Caco-2 (cell line): ENCODE results near the gene ZNRF2. TPM values are rescaled to one million over a fixed set of nuclear protein-coding genes. Genes with fewer than 3 reads are reported as not detected.

ENCODE experiments used
- BruUV-seq: library from RNA; stranded (reverse); fragments of 400-500 nt; replicated peaks from 2 replicates; lab custom pipeline; 2021; lab: Mats Ljungman, UMichigan
- CTCF ChIA-PET: fragments of 300-600 bp; sonication (Branson Sonifier 250); formaldehyde crosslinking; loops from one replicate; lab custom pipeline; 2022; ENCODE audit warnings: antibody characterized with exemption; lab: Charles Lee
- POLR2A ChIA-PET: fragments of 300-600 bp; sonication (Branson Sonifier 250); formaldehyde crosslinking; loops from one replicate; lab custom pipeline; 2022; ENCODE audit warnings: antibody characterized with exemption; lab: Charles Lee
- DNase-seq, 2 experiments: peaks; one replicate each; pipeline versions ENCODE4 v3.0.0 to v3.0.0-alpha.2; 2020 to 2022
- H3K27me3 ChIP-seq: replicated peaks from 2 replicates; pipeline ENCODE4 v1.6.0; 2011; ENCODE audit warnings: low read length; ENCODE audit not compliant: control insufficient read depth, insufficient read depth
- H3K36me3 ChIP-seq: 2 replicates; pipeline ENCODE4 v1.5.1; 2011; ENCODE audit warnings: low read length; ENCODE audit not compliant: control insufficient read depth, insufficient read depth
- H3K4me1 ChIP-seq: fragments of 250-450 bp; sonication (Bioruptor Pico); 2 replicates; pipeline ENCODE4 v1.5.1; 2020; ENCODE audit warnings: mild to moderate bottlenecking
- H3K4me3 ChIP-seq: 2 replicates; pipeline ENCODE4 v1.5.1; 2011; ENCODE audit warnings: low read depth, mild to moderate bottlenecking, control low read depth, low read length
- H3K9me3 ChIP-seq: fragments of 250-450 bp; sonication (Bioruptor Pico); 2 replicates; pipeline ENCODE4 v1.5.1; 2020; ENCODE audit warnings: mild to moderate bottlenecking, moderate library complexity
- H3K27ac Mint-ChIP-seq: one replicate; pipeline ENCODE4 v1.8.0; 2022; ENCODE audit warnings: mixed read lengths; ENCODE audit not compliant: unreplicated experiment
- H3K27me3 Mint-ChIP-seq: one replicate; pipeline ENCODE4 v1.8.0; 2022; ENCODE audit warnings: mixed read lengths; ENCODE audit not compliant: insufficient read depth, unreplicated experiment
- H3K36me3 Mint-ChIP-seq: one replicate; pipeline ENCODE4 v1.8.0; 2022; ENCODE audit warnings: mild to moderate bottlenecking, mixed read lengths; ENCODE audit not compliant: insufficient read depth, unreplicated experiment
- H3K4me1 Mint-ChIP-seq: one replicate; pipeline ENCODE4 v1.8.0; 2022; ENCODE audit warnings: low read depth, mixed read lengths; ENCODE audit not compliant: unreplicated experiment
- H3K4me3 Mint-ChIP-seq: one replicate; pipeline ENCODE4 v1.8.0; 2022; ENCODE audit warnings: mild to moderate bottlenecking, moderate library complexity, mixed read lengths; ENCODE audit not compliant: unreplicated experiment
- H3K9me3 Mint-ChIP-seq: one replicate; pipeline ENCODE4 v1.8.0; 2022; ENCODE audit warnings: mixed read lengths; ENCODE audit not compliant: unreplicated experiment
- CTCF ChIP-seq, 2 experiments: fragments of 200-600 bp in 1 of 2; IDR thresholded peaks; 1 replicate in 1 of 2; 2 replicates in 1 of 2; pipeline versions ENCODE4 v1.5.1 to v1.8.0; 2011 to 2022; ENCODE audit warnings: antibody characterized with exemption in 1 of 2, control low read depth in 1 of 2, inconsistent platforms in 1 of 2, low read depth in 1 of 2, low read length in 1 of 2, mild to moderate bottlenecking in 1 of 2, moderate library complexity in 1 of 2; ENCODE audit not compliant: insufficient read depth in 1 of 2, severe bottlenecking in 1 of 2, unreplicated experiment in 1 of 2
- intact Hi-C: fragments of 100-400 bp; cut with micrococcal nuclease; formaldehyde crosslinking; loops from one replicate; pipeline ENCODE4 v1.10.0; 2022; ENCODE audit not compliant: unreplicated experiment
- total RNA-seq: library from RNA; stranded (reverse); gene quantifications from 2 replicates; pipeline ENCODE4 v1.2.3, GENCODE V29; 2022

The ZNRF2 gene
- total RNA-seq, 1 experiment from 2014 or later: 9.0 TPM

GRCh38 chr7:30365621-30366020 is 81.2 kb downstream of the ZNRF2 start:
- Histone ChIP-seq H3K4me3 (no peak overlapping the region), H3K9me3 (no peaks in the 10 kb centered on the region), H3K36me3 (no peaks in the 10 kb centered on the region), H3K27me3 (no peaks in the 10 kb centered on the region), H3K4me1 (no peaks in the 10 kb centered on the region)
- Mint-ChIP-seq H3K27ac (no peak overlapping the region), H3K9me3 (no peaks in the 10 kb centered on the region), H3K27me3 (no peaks in the 10 kb centered on the region), H3K36me3 (no peaks in the 10 kb centered on the region), H3K4me3 (no peak overlapping the region), H3K4me1 (no peaks in the 10 kb centered on the region)
- TF ChIP-seq CTCF (IDR thresholded peaks at IDR 0.05; ENCODE audit: insufficient read depth in 1 of 2, low read depth in 1 of 2, low read length in 1 of 2, severe bottlenecking in 1 of 2, unreplicated experiment in 1 of 2): no peak
- ChIA-PET CTCF (no interaction called here), POLR2A (no interaction called here)
- no TSS peak for BruUV-seq
- no peak for DNase-seq
- intact Hi-C loops: no loop called here

- H3K4me1 Mint-ChIP-seq: no peaks in the 10 kb centered on the region
- H3K9me3 Mint-ChIP-seq: no peaks in the 10 kb centered on the region
- no peak for TF ChIP-seq CTCF (IDR thresholded peaks at IDR 0.05; ENCODE audit: insufficient read depth in 1 of 2, low read depth in 1 of 2, low read length in 1 of 2, severe bottlenecking in 1 of 2, unreplicated experiment in 1 of 2)
- intact Hi-C loops: no loop called here
- POLR2A ChIA-PET: no interaction called here
- no peaks in the 10 kb centered on the region for H3K27me3 Mint-ChIP-seq
- Histone ChIP-seq H3K36me3 (no peaks in the 10 kb centered on the region), H3K4me1 (no peaks in the 10 kb centered on the region), H3K27me3 (no peaks in the 10 kb centered on the region), H3K9me3 (no peaks in the 10 kb centered on the region), H3K4me3 (no peak overlapping the region)
- no TSS peak for BruUV-seq
- no peak for DNase-seq
- CTCF ChIA-PET: no interaction called here
- H3K36me3 Mint-ChIP-seq: no peaks in the 10 kb centered on the region
- no peak overlapping the region for H3K4me3 Mint-ChIP-seq
- no peak overlapping the region for H3K27ac Mint-ChIP-seq
These were observed 82.2 kb downstream of the ZNRF2 start for GRCh38 chr7:30366606-30367005.

GRCh38 chr7:30367561-30367960 is 83.2 kb downstream of the ZNRF2 start:
- no peaks in the 10 kb centered on the region for H3K27me3 Mint-ChIP-seq
- intact Hi-C loops: no loop called here
- ChIA-PET POLR2A (no interaction called here), CTCF (no interaction called here)
- TF ChIP-seq CTCF (IDR thresholded peaks at IDR 0.05; ENCODE audit: insufficient read depth in 1 of 2, low read depth in 1 of 2, low read length in 1 of 2, severe bottlenecking in 1 of 2, unreplicated experiment in 1 of 2): no peak
- Histone ChIP-seq H3K27me3 (no peaks in the 10 kb centered on the region), H3K4me1 (no peaks in the 10 kb centered on the region), H3K9me3 (no peaks in the 10 kb centered on the region), H3K36me3 (no peaks in the 10 kb centered on the region), H3K4me3 (no peak overlapping the region)
- no peak for DNase-seq
- no peaks in the 10 kb centered on the region for H3K4me1 Mint-ChIP-seq
- no peaks in the 10 kb centered on the region for H3K36me3 Mint-ChIP-seq
- H3K4me3 Mint-ChIP-seq: no peak overlapping the region
- H3K9me3 Mint-ChIP-seq: no peaks in the 10 kb centered on the region
- BruUV-seq: no TSS peak
- H3K27ac Mint-ChIP-seq: no peak overlapping the region
